GM12865 (cell line): ENCODE results near the gene HOXA11.

Experiments used
- DNase-seq: peaks from one replicate; pipeline ENCODE4 v3.0.0; 2010; ENCODE audit warnings: low read depth
- H3K4me3 ChIP-seq: 2 replicates; pipeline ENCODE4 v1.5.1; 2011; ENCODE audit warnings: mild to moderate bottlenecking, low read depth, low read length, control low read depth
- TF ChIP-seq, protein P1 (sequence below): IDR thresholded peaks from 2 replicates; pipeline ENCODE4 v1.5.1; 2011; ENCODE audit warnings: low read length, control low read depth, low read depth, inconsistent platforms; ENCODE audit not compliant: insufficient read depth; ENCODE audit errors: missing control alignments

Gene HOXA11

DNA sequence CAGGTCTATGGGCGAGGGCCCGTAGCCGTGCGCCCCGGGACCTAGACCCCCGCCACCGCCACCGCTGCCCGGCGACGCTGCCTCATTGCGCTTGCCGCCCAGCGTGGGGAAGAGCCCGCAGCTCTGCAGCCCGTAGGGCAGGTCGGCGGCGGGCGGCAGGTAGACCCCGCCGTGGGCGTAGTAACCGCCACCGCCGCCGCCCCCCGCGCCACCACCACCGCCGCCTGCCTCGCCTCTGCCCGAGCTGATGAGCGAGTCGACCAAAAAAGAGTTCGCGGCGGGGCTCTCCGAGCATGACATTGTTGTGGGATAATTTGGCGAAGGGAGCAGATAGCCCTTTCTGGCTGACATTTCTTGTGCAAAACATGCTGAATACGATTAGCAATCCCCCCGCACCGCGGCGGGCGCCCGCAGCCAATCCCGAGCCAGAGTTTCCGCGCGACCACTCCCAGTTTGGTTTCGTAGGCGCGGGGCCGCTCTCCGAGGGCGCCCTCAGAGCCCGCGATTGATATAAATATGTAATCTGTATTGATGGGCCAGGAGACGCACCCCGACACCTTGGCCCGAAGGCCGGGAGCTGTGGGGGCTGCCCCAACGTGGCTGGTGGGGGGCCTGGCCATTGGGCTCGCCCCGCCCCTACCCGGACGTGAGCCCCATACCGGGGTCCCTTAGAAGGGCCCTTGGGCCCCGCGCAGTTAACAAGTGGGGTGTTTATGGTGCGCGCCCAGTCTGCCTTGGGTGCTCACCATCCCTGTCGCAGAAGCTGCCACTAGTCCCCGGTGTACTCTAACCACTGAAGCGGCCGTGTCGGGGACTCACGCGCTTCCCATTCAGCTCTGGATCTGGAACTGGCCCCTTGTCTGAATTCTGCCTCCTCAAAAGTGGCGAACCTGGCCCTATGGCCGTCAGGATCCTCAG is 10.8 kb downstream of the HOXA11 start, which contains the start of gene HOXA10:
HOXA10 (minus strand) TSS at position 365 of the 918 bp plus-strand sequence; CDS start at position 351, 14 bp downstream.
- H3K4me3 ChIP-seq: peak within 1 kb of the TSS; percentile 46
- no peak for DNase-seq
- TF ChIP-seq, protein P1, sequence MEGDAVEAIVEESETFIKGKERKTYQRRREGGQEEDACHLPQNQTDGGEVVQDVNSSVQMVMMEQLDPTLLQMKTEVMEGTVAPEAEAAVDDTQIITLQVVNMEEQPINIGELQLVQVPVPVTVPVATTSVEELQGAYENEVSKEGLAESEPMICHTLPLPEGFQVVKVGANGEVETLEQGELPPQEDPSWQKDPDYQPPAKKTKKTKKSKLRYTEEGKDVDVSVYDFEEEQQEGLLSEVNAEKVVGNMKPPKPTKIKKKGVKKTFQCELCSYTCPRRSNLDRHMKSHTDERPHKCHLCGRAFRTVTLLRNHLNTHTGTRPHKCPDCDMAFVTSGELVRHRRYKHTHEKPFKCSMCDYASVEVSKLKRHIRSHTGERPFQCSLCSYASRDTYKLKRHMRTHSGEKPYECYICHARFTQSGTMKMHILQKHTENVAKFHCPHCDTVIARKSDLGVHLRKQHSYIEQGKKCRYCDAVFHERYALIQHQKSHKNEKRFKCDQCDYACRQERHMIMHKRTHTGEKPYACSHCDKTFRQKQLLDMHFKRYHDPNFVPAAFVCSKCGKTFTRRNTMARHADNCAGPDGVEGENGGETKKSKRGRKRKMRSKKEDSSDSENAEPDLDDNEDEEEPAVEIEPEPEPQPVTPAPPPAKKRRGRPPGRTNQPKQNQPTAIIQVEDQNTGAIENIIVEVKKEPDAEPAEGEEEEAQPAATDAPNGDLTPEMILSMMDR: no peak

DNA sequence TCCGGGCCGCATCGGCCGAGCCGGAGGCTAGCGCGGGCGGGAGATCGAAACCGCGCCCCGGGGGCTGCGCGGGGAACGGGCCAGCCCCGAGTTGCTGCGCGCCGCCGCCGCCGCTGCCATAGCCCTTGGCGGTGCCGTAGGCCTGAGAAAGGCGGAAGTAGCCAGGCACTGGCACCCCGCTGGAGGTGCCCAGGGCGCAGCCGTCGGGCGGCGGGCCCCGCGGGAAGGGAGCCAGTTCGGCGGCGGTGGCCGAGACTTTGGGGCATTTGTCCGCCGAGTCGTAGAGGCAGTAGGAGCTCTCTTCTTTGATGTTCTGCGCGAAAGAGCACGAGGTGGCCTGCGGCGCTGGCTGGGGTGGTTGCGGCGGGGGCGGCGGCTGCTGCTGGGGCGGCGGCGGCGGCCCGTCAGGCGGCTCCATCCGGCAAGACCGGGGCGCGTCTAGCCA is 11.5 kb downstream of the HOXA11 start:
- TF ChIP-seq, protein P1: no peak
- H3K4me3 ChIP-seq: peak overlapping the region; percentile 46
- no peak for DNase-seq

DNA sequence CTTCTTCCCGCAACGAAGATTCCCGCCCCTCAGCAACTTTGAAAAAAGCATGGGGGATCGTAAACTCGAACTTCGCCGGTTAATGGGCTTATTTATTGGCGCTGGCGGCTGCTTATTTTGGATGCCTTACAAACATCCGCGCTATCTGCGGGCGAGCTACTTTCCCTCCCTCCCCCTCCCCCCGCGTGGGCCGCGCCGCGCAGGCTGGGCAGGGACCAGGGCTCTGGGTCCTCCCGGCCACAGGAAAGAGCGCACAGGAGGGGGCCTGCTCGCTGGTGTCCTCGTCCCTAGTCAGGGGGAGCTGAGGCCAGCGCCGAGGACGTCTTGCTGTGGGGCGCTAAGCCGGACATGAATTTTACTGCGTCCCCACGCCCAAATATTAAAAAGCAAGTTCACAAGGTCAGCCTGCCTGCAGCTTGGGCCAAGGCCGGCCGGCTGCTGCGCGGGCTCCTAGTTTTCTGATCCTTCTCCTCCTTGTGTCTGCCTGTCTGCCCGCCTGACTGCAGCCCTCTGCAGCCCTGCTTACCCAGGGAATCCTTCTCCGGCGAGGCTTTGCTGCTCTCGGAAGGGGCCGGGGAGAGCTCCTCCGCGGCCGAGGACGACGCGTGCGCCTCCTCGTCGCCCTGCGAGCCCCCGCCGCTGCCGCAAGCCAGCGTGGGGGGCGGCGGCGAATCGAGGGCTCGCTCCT is 12.1 kb downstream of the HOXA11 start:
- TF ChIP-seq, protein P1: no peak
- H3K4me3 ChIP-seq: peak overlapping the region; percentile 46
- DNase-seq: no peak

DNA sequence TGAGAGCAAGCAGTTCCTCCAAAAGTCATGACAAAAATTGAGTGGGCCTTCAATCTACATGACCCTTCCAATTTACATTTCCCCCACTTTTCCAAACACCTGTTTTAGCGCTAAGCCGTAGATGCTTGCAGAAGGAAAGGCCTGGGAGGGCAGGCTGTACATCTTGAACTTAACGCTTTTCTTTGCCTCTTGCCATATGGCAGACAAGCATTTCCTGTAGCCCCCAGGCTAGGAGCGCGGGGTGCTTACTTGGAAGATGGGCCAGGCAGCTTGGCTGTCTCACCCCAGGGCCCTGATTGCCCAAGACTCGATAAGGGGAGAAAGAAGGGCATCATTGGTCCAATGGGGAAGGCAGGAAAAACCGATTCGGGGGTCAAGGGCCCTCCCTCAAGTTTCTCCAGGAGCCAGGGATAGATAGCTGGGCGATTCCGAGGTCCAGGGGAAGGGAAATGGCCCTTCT is 12.7 kb downstream of the HOXA11 start:
- no peak for DNase-seq
- H3K4me3 ChIP-seq: no peak overlapping the region
- TF ChIP-seq, protein P1: no peak

DNA sequence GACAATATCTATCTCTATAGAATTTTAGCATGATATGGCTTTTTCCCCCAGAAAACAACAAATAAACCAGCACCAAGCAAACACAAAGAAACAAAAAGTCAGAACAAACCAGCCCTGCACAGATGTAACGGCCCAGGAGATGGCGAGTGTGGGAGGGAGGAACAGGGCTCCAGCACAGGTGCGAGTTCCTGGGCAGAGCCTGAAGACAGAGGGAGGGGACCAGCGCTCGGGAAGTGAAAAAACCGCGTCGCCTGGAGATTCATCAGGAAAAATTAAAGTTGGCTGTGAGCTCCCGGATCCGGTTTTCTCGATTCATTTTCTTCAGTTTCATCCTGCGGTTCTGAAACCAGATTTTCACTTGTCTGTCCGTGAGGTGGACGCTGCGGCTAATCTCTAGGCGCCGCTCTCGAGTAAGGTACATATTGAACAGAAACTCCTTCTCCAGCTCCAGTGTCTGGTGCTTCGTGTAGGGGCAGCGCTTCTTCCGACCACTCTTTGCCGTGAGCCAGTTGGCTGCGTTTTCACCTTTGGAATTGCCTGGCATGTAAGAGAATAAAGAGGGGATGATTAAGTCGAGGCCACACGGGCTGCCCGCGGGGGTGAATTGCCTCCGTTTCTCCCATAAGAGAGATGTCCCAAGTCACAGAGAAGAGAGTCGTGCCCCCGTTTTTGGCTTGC is 13.3 kb downstream of the HOXA11 start:
- DNase-seq: no peak
- no peak overlapping the region for H3K4me3 ChIP-seq
- TF ChIP-seq, protein P1: no peak

DNA sequence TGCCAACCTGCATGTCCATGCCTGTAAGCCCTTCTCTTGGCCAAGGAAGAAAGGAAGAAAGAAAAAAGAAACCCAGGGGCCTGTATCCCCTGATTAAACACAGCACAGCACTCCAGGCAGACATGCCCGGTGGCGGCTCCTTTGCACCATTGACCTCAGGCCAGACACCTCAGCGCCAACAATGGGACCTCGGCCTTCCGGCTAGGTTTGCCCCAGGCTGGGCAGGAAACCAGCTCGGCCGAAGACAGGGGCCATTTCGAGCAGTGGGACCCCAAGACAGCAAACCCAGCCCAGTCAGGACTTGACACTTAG is 13.8 kb downstream of the HOXA11 start:
- no peak overlapping the region for H3K4me3 ChIP-seq
- no peak for DNase-seq
- TF ChIP-seq, protein P1: no peak
